ENCODE results near the gene CSRNP3. TPM values are rescaled to one million over a fixed set of nuclear protein-coding genes. Genes with fewer than 3 reads are reported as not detected.

CSRNP3 gene
- total and polyA plus RNA-seq, 2 donors (not counting 1 experiment from before 2014, with no cell fraction given): not detected

DNA sequence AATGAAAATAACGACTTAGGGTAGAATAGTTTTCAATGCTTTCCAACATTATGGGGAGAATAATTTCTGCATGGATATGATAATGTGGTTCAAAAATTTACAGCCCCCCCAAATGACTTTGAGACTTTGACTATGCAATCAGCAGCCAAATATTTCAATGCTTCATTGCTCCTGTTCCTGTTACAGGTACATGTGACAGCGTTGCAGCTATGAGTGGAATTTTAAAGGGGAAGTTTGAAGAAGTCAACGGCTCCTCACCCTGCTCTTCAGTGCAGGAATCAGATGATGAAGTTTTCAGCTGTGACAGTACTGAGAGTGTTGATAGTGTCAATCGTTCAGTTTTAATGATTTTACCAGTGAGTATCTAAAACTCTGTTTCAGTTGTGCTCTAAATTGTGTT lies 25.1 kb downstream of the CSRNP3 start:
- TF ChIP-seq, protein P1, sequence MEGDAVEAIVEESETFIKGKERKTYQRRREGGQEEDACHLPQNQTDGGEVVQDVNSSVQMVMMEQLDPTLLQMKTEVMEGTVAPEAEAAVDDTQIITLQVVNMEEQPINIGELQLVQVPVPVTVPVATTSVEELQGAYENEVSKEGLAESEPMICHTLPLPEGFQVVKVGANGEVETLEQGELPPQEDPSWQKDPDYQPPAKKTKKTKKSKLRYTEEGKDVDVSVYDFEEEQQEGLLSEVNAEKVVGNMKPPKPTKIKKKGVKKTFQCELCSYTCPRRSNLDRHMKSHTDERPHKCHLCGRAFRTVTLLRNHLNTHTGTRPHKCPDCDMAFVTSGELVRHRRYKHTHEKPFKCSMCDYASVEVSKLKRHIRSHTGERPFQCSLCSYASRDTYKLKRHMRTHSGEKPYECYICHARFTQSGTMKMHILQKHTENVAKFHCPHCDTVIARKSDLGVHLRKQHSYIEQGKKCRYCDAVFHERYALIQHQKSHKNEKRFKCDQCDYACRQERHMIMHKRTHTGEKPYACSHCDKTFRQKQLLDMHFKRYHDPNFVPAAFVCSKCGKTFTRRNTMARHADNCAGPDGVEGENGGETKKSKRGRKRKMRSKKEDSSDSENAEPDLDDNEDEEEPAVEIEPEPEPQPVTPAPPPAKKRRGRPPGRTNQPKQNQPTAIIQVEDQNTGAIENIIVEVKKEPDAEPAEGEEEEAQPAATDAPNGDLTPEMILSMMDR (IDR thresholded peaks at IDR 0.05): no peak
- no peak for TF ChIP-seq EZH2 (IDR thresholded peaks at IDR 0.05; ENCODE audit: borderline replicate concordance, insufficient read depth, low read depth, low read length, poor library complexity, severe bottlenecking)
- Mint-ChIP-seq H3K9me3 (ENCODE audit: insufficient read depth) (no peaks in the 10 kb centered on the region), H3K4me3 (no peak overlapping the region), H3K27ac (no peak overlapping the region), H3K4me1 (no peaks in the 10 kb centered on the region), H3K27me3 (no peaks in the 10 kb centered on the region)
- Histone ChIP-seq H3K79me2 (ENCODE audit: control insufficient read depth, insufficient read depth, low read length) (no peaks in the 10 kb centered on the region), H4K20me1 (ENCODE audit: control insufficient read depth, insufficient read depth, low read length, poor library complexity, severe bottlenecking) (no peaks in the 10 kb centered on the region), H3K4me3 (ENCODE audit: control extremely low read depth in 1 of 5, extremely low read depth in 1 of 5, insufficient read depth in 1 of 5, low read depth in 2 of 5, low read length in 4 of 5) (no peak overlapping the region), H2AFZ (ENCODE audit: insufficient read depth, low read depth, low read length, poor library complexity, severe bottlenecking) (no peak overlapping the region), H3K4me2 (replicated peaks; ENCODE audit: low read depth, low read length, poor library complexity, severe bottlenecking) (no peak overlapping the region), H3K27me3 (replicated peaks in 1 of 4; ENCODE audit: control extremely low read depth in 1 of 4, control insufficient read depth in 3 of 4, insufficient read depth in 4 of 4, low read length in 3 of 4) (peaks cover 0 to 4% (median 0%) of the 10 kb centered on the region in 4 experiments), H3K4me1 (ENCODE audit: control insufficient read depth in 2 of 2, insufficient read depth in 2 of 2, low read length in 2 of 2) (no peaks in the 10 kb centered on the region), H3K36me3 (replicated peaks in 1 of 2; ENCODE audit: control extremely low read depth in 1 of 2, control insufficient read depth in 1 of 2, extremely low read depth in 1 of 2, insufficient read depth in 2 of 2, low read length in 1 of 2) (no peaks in the 10 kb centered on the region), H3K9me3 (ENCODE audit: control extremely low read depth in 1 of 3, control insufficient read depth in 2 of 3, insufficient read depth in 1 of 3, low read length in 2 of 3) (no peaks in the 10 kb centered on the region), H3K9ac (ENCODE audit: low read length) (no peak overlapping the region), H3K27ac (ENCODE audit: low read length in 2 of 2) (no peak overlapping the region)
- ChIA-PET POLR2A (no interaction called here), CTCF (no interaction called here)
- ATAC-seq (ENCODE audit: low read depth) (no peak), DNase-seq (no peak)
- intact Hi-C loops (cut with micrococcal nuclease): no loop called here
- WGBS (ENCODE audit: insufficient coverage): 69% methylated on average over 2 of the region's 4 CpGs

DNA sequence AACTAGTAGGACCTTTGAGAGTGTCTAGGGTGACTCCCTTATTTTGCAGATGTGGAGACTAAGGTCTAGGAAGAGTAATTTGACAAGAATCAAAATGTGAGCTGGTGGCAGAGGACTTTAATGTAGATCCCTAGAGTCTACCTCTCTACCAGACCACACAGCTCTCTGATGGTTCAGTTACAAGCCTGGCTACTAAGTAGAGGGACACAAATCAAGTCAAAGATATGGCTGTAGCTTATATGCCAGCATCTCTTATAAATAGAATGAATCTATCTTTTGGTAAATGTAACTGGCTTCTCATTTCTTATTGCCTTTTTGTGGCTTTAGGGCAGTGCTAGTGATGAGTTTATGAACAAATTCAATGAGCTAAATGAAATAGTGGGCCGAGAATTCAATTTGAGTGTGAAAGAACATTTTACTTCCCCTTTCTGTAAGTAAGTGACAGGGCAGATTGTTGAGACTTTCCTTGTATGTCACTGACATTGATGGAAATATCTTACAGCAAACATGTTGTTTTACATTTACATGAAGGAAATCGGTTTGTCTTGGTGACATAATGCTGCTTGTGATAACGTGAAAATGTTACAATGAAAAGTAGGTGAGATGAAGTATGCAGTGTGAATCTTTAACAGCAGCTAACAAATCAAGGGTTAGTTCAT lies 28.3 kb downstream of the CSRNP3 start:
- Histone ChIP-seq H3K79me2 (ENCODE audit: control insufficient read depth, insufficient read depth, low read length) (no peaks in the 10 kb centered on the region), H3K27ac (ENCODE audit: low read length in 2 of 2) (no peak overlapping the region), H3K9ac (ENCODE audit: low read length) (no peak overlapping the region), H3K27me3 (replicated peaks in 1 of 4; ENCODE audit: control extremely low read depth in 1 of 4, control insufficient read depth in 3 of 4, insufficient read depth in 4 of 4, low read length in 3 of 4) (peaks cover 0 to 4% (median 0%) of the 10 kb centered on the region in 4 experiments), H2AFZ (ENCODE audit: insufficient read depth, low read depth, low read length, poor library complexity, severe bottlenecking) (peak overlapping the region; percentile 13), H3K4me1 (ENCODE audit: control insufficient read depth in 2 of 2, insufficient read depth in 2 of 2, low read length in 2 of 2) (no peaks in the 10 kb centered on the region), H3K9me3 (ENCODE audit: control extremely low read depth in 1 of 3, control insufficient read depth in 2 of 3, insufficient read depth in 1 of 3, low read length in 2 of 3) (no peaks in the 10 kb centered on the region), H3K36me3 (replicated peaks in 1 of 2; ENCODE audit: control extremely low read depth in 1 of 2, control insufficient read depth in 1 of 2, extremely low read depth in 1 of 2, insufficient read depth in 2 of 2, low read length in 1 of 2) (no peaks in the 10 kb centered on the region), H4K20me1 (ENCODE audit: control insufficient read depth, insufficient read depth, low read length, poor library complexity, severe bottlenecking) (no peaks in the 10 kb centered on the region), H3K4me3 (ENCODE audit: control extremely low read depth in 1 of 5, extremely low read depth in 1 of 5, insufficient read depth in 1 of 5, low read depth in 2 of 5, low read length in 4 of 5) (no peak overlapping the region), H3K4me2 (replicated peaks; ENCODE audit: low read depth, low read length, poor library complexity, severe bottlenecking) (no peak overlapping the region)
- WGBS (ENCODE audit: insufficient coverage): no CpG with 5 or more reads among the region's 3 CpGs
- DNase-seq (no peak), ATAC-seq (ENCODE audit: low read depth) (no peak)
- no peak overlapping the region for H3K4me3 Mint-ChIP-seq
- H3K9me3 Mint-ChIP-seq (ENCODE audit: insufficient read depth): no peaks in the 10 kb centered on the region
- no peaks in the 10 kb centered on the region for H3K27me3 Mint-ChIP-seq
- H3K4me1 Mint-ChIP-seq: no peaks in the 10 kb centered on the region
- TF ChIP-seq, protein P1 (IDR thresholded peaks at IDR 0.05): no peak
- TF ChIP-seq EZH2 (IDR thresholded peaks at IDR 0.05; ENCODE audit: borderline replicate concordance, insufficient read depth, low read depth, low read length, poor library complexity, severe bottlenecking): no peak
- intact Hi-C loops (cut with micrococcal nuclease): no loop called here
- no peak overlapping the region for H3K27ac Mint-ChIP-seq
- POLR2A ChIA-PET: no interaction called here
- CTCF ChIA-PET: no interaction called here
